Measurements from ENCODE around the gene MIB2.

Gene MIB2

DNA sequence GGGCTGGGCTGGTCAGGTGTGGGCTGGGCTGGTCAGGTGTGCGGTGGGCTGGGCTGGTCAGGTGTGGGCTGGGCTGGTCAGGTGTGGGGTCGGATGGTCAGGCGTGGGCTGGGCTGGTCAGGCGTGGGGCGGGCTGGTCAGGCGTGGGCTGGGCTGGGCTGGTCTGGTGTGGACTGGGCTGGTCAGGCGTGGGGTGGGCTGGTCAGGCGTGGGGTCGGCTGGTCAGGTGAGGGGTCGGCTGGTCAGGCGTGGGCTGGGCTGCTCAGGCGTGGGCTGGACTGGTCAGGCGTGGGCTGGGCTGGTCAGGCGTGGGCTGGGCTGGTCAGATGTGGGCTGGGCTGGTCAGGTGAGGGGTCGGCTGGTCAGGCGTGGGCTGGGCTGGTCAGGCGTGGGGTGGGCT is 9.6 kb upstream of the MIB2 start:
- no peak overlapping the region for H3K4me3 ChIP-seq (ENCODE audit: low read depth, low read length)
- DNase-seq (ENCODE audit: low read depth), result no peak
- TF ChIP-seq MAX (IDR thresholded peaks at IDR 0.05; ENCODE audit: low read depth, low read length) (no peak), POLR2A (IDR thresholded peaks at IDR 0.05; ENCODE audit: extremely low read depth, insufficient read length) (no peak), MYC (IDR thresholded peaks at IDR 0.05; ENCODE audit: low read depth, low read length) (no peak)
- TF ChIP-seq, protein P1, sequence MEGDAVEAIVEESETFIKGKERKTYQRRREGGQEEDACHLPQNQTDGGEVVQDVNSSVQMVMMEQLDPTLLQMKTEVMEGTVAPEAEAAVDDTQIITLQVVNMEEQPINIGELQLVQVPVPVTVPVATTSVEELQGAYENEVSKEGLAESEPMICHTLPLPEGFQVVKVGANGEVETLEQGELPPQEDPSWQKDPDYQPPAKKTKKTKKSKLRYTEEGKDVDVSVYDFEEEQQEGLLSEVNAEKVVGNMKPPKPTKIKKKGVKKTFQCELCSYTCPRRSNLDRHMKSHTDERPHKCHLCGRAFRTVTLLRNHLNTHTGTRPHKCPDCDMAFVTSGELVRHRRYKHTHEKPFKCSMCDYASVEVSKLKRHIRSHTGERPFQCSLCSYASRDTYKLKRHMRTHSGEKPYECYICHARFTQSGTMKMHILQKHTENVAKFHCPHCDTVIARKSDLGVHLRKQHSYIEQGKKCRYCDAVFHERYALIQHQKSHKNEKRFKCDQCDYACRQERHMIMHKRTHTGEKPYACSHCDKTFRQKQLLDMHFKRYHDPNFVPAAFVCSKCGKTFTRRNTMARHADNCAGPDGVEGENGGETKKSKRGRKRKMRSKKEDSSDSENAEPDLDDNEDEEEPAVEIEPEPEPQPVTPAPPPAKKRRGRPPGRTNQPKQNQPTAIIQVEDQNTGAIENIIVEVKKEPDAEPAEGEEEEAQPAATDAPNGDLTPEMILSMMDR (IDR thresholded peaks at IDR 0.05; ENCODE audit: low read depth, low read length), result no peak

- TF ChIP-seq MYC (IDR thresholded peaks at IDR 0.05; ENCODE audit: low read depth, low read length) (no peak), POLR2A (IDR thresholded peaks at IDR 0.05; ENCODE audit: extremely low read depth, insufficient read length) (no peak), MAX (IDR thresholded peaks at IDR 0.05; ENCODE audit: low read depth, low read length) (no peak)
- TF ChIP-seq, protein P1 (IDR thresholded peaks at IDR 0.05; ENCODE audit: low read depth, low read length), result no peak
- no peak overlapping the region for H3K4me3 ChIP-seq (ENCODE audit: low read depth, low read length)
- DNase-seq (ENCODE audit: low read depth), result no peak
Measured at GRCh38 chr1:1606232-1606631, 9.1 kb upstream of the MIB2 start.

- TF ChIP-seq, protein P1 (IDR thresholded peaks at IDR 0.05; ENCODE audit: low read depth, low read length), result no peak
- TF ChIP-seq POLR2A (IDR thresholded peaks at IDR 0.05; ENCODE audit: extremely low read depth, insufficient read length), result no peak
- no peak for TF ChIP-seq MYC (IDR thresholded peaks at IDR 0.05; ENCODE audit: low read depth, low read length)
- TF ChIP-seq MAX (IDR thresholded peaks at IDR 0.05; ENCODE audit: low read depth, low read length), result no peak
- no peak for DNase-seq (ENCODE audit: low read depth)
Measured at GRCh38 chr1:1609822-1610485, 5.3 kb upstream of the MIB2 start.

DNA sequence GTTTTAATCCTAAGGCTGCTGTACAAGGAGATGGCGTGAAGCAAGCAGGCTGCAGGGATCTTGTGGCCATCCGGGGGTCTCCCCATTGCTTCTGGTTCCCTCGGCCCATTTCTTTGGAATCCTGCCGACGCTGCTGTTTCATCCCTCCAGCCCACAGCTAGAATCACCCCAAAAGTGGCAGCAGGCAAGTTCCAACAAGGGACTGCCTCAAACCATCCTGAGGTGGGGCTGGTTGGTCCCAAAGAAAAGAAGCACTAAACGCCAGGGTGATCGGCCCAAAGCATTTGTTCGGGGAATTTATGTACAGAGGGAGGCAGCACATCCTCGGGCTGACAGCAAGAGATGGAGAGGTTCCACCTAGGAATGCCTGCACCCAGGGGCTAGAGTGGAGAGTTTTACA is 4.5 kb upstream of the MIB2 start:
- no peak overlapping the region for H3K4me3 ChIP-seq (ENCODE audit: low read depth, low read length)
- no peak for DNase-seq (ENCODE audit: low read depth)

More at GRCh38 chr1:1609822-1610485, 5.3 kb upstream of the MIB2 start:
- no peak overlapping the region for H3K4me3 ChIP-seq (ENCODE audit: low read depth, low read length)

GRCh38 chr1:1612104-1612400 is 3.2 kb upstream of the MIB2 start:
- DNase-seq (ENCODE audit: low read depth), result no peak
- no peak overlapping the region for H3K4me3 ChIP-seq (ENCODE audit: low read depth, low read length)
- TF ChIP-seq, protein P1 (IDR thresholded peaks at IDR 0.05; ENCODE audit: low read depth, low read length), result no peak
- TF ChIP-seq MAX (IDR thresholded peaks at IDR 0.05; ENCODE audit: low read depth, low read length), result no peak
- TF ChIP-seq POLR2A (IDR thresholded peaks at IDR 0.05; ENCODE audit: extremely low read depth, insufficient read length), result no peak
- TF ChIP-seq MYC (IDR thresholded peaks at IDR 0.05; ENCODE audit: low read depth, low read length), result no peak

More for the DNA sequence above, 4.5 kb upstream of the MIB2 start:
- no peak for TF ChIP-seq MAX (IDR thresholded peaks at IDR 0.05; ENCODE audit: low read depth, low read length)
- TF ChIP-seq MYC (IDR thresholded peaks at IDR 0.05; ENCODE audit: low read depth, low read length), result no peak
- no peak for TF ChIP-seq POLR2A (IDR thresholded peaks at IDR 0.05; ENCODE audit: extremely low read depth, insufficient read length)
- TF ChIP-seq, protein P1 (IDR thresholded peaks at IDR 0.05; ENCODE audit: low read depth, low read length), result no peak

All from NB4 (cell line).